MCF 10A (cell line): ENCODE measurements around the gene PRDM2. TPM values are rescaled to one million over a fixed set of nuclear protein-coding genes. Genes with fewer than 3 reads are reported as not detected.

ENCODE experiments used
- BruUV-seq: library from RNA; stranded (reverse); fragments of 400-500 nt; replicated peaks from 2 replicates; lab custom pipeline; 2021; lab: Mats Ljungman, UMichigan
- CTCF ChIA-PET: fragments of 300-600 bp; sonication (Branson Sonifier 250); formaldehyde crosslinking; extraction: SDS; loops from one replicate; lab custom pipeline; 2021; ENCODE audit warnings: antibody characterized with exemption, inconsistent platforms; lab: Yijun Ruan, JAX
- POLR2A ChIA-PET: fragments of 300-600, 350-650 bp; sonication (Branson Sonifier 250); formaldehyde crosslinking; extraction: SDS; loops from one replicate; lab custom pipeline; 2020; ENCODE audit warnings: antibody characterized with exemption, inconsistent platforms; lab: Yijun Ruan, JAX
- DNase-seq: peaks from one replicate; pipeline ENCODE4 v3.0.0-alpha.2; 2018; ENCODE audit not compliant: unreplicated experiment
- H3K27ac Mint-ChIP-seq: one replicate; pipeline ENCODE4 v1.8.0; 2022; ENCODE audit warnings: mild to moderate bottlenecking, low read depth, mixed read lengths; ENCODE audit not compliant: unreplicated experiment
- H3K27me3 Mint-ChIP-seq: one replicate; pipeline ENCODE4 v1.8.0; 2022; ENCODE audit warnings: mixed read lengths; ENCODE audit not compliant: insufficient read depth, unreplicated experiment
- H3K36me3 Mint-ChIP-seq: one replicate; pipeline ENCODE4 v1.8.0; 2022; ENCODE audit warnings: mild to moderate bottlenecking, moderate library complexity, mixed read lengths; ENCODE audit not compliant: insufficient read depth, unreplicated experiment
- H3K4me1 Mint-ChIP-seq: one replicate; pipeline ENCODE4 v1.8.0; 2022; ENCODE audit warnings: mixed read lengths; ENCODE audit not compliant: insufficient read depth, unreplicated experiment
- H3K4me3 Mint-ChIP-seq: one replicate; pipeline ENCODE4 v1.8.0; 2022; ENCODE audit warnings: mild to moderate bottlenecking, moderate library complexity, mixed read lengths; ENCODE audit not compliant: unreplicated experiment
- H3K9me3 Mint-ChIP-seq: one replicate; pipeline ENCODE4 v1.8.0; 2022; ENCODE audit warnings: mixed read lengths; ENCODE audit not compliant: unreplicated experiment
- intact Hi-C: fragments of 100-400 bp; cut with micrococcal nuclease; formaldehyde crosslinking; loops from 2 replicates; pipeline ENCODE4 v1.14.1; 2022
- total RNA-seq: library from RNA; stranded (reverse); gene quantifications from 2 replicates; pipeline ENCODE4 v1.2.3, GENCODE V29; 2022
- TF ChIP-seq, protein P1 (sequence below): fragments of 200-600 bp; IDR thresholded peaks from one replicate; pipeline ENCODE4 v1.8.0; 2022; ENCODE audit warnings: antibody characterized with exemption, mild to moderate bottlenecking; ENCODE audit not compliant: unreplicated experiment

Gene PRDM2
- total RNA-seq, 1 experiment from 2014 or later, result 26.6 TPM

DNA sequence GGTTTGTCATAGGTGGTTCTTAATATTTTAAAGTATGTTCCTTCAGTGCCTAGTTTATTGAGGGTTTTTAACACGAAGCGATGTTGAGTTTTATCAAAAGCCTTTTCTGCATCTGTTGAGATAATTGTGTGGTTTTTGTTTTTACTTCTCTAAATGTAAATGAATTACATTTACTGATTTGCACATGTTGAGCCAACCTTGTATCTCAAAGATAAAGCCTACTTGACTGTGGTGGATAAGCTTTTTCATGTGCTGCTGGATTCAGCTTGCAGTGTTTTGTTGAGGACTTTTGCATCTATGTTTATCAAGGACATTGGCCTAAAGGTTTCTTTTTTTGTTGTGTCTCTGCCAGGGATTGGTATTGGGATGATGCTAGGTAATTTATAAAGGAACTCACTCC, 142.5 kb downstream of the PRDM2 start:
- no peaks in the 10 kb centered on the region for H3K9me3 Mint-ChIP-seq
- no peaks in the 10 kb centered on the region for H3K4me1 Mint-ChIP-seq
- intact Hi-C loops, result no loop called here
- no peak overlapping the region for H3K4me3 Mint-ChIP-seq
- TF ChIP-seq, protein P1, sequence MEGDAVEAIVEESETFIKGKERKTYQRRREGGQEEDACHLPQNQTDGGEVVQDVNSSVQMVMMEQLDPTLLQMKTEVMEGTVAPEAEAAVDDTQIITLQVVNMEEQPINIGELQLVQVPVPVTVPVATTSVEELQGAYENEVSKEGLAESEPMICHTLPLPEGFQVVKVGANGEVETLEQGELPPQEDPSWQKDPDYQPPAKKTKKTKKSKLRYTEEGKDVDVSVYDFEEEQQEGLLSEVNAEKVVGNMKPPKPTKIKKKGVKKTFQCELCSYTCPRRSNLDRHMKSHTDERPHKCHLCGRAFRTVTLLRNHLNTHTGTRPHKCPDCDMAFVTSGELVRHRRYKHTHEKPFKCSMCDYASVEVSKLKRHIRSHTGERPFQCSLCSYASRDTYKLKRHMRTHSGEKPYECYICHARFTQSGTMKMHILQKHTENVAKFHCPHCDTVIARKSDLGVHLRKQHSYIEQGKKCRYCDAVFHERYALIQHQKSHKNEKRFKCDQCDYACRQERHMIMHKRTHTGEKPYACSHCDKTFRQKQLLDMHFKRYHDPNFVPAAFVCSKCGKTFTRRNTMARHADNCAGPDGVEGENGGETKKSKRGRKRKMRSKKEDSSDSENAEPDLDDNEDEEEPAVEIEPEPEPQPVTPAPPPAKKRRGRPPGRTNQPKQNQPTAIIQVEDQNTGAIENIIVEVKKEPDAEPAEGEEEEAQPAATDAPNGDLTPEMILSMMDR, result no peak
- no peak overlapping the region for H3K27ac Mint-ChIP-seq
- POLR2A ChIA-PET, result interaction anchor here (0.6 to 0.7 kb wide), 2 partner anchors 14 to 117 kb away, joined by 3 read pairs; no protein-coding TSS in a partner anchor
- CTCF ChIA-PET, result no interaction called here
- no peak for DNase-seq
- BruUV-seq, result no TSS peak
- H3K36me3 Mint-ChIP-seq, result no peaks in the 10 kb centered on the region
- peaks cover 20% of the 10 kb centered on the region for H3K27me3 Mint-ChIP-seq

DNA sequence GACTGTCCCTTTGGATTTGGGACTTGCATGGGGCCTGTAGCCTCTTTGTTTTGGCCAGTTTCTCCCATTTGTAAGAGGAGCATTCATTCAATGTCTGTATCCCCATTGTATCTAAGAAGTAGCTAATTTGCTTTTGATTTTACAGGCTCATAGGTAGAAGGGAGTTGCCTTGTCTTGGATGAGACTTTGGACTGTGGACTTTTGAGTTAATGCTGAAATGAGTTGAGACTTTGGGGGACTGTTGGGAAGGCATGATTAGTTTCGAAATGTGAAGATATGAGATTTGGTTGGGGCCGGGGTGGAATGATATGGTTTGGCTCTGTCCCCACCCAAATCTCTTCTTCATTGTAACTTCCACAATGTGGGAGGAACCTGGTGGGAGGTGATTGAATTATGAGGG, 151.7 kb downstream of the PRDM2 start:
- Mint-ChIP-seq H3K9me3 (peaks cover 17% of the 10 kb centered on the region), H3K27ac (no peak overlapping the region), H3K4me1 (no peaks in the 10 kb centered on the region), H3K4me3 (no peak overlapping the region), H3K27me3 (peaks cover 11% of the 10 kb centered on the region), H3K36me3 (no peaks in the 10 kb centered on the region)
- no peak for DNase-seq
- TF ChIP-seq, protein P1, result no peak
- BruUV-seq, result no TSS peak
- CTCF ChIA-PET, result no interaction called here
- POLR2A ChIA-PET, result no interaction called here
- intact Hi-C loops, result no loop called here

DNA sequence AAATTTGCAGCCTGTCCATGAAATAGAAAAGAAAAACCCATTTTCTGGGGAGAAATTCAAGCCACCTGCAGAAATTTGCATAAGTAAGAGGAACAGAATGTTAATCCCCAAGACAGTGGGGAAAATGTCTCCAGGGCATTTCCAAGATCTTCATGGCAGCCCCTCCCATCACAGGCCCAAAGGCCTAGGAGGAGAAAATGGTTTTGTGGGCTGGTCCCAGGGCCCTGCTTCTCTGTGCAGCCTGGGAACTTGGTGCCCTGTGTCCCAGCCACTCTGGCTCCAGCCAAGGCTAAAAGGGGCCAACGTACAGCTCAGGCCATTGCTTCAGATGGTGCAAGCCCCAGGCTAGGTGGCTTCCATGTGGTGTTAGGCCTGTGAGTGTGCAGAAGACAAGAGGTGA, 155.6 kb downstream of the PRDM2 start:
- intact Hi-C loops, result no loop called here
- no peaks in the 10 kb centered on the region for H3K36me3 Mint-ChIP-seq
- POLR2A ChIA-PET, result no interaction called here
- CTCF ChIA-PET, result interaction anchor here (0.5 kb wide), 1 partner anchor 1456 kb away, joined by 3 read pairs; no protein-coding TSS in a partner anchor
- no peak overlapping the region for H3K4me3 Mint-ChIP-seq
- TF ChIP-seq, protein P1, result no peak
- DNase-seq, result no peak
- H3K9me3 Mint-ChIP-seq, result peaks cover 23% of the 10 kb centered on the region
- H3K27me3 Mint-ChIP-seq, result peaks cover 11% of the 10 kb centered on the region
- no TSS peak for BruUV-seq
- H3K4me1 Mint-ChIP-seq, result peaks cover 6% of the 10 kb centered on the region
- H3K27ac Mint-ChIP-seq, result no peak overlapping the region

DNA sequence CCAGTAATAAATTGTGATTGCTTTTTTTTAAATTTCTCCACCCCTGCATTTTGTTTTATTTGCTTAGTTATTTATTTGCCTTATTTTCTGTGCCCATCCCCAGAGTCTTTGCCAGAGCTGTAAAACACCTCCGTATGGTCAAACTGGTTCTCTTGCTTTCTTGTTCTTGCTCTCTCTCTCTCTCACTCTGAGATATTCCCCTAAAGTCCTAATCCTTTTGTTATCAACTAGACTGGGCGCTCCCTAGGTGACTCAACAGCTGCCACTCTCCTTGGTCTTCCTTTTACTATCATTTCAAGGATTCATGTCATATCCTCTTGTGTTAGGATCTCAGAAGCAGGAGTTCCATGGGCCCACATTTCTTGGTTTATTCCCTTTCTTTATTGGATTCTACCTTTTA, 160.0 kb downstream of the PRDM2 start:
- no peak for DNase-seq
- TF ChIP-seq, protein P1, result no peak
- intact Hi-C loops, result no loop called here
- POLR2A ChIA-PET, result interaction anchor here (0.6 kb wide), 1 partner anchor 99 kb away, joined by 3 read pairs; no protein-coding TSS in a partner anchor
- no TSS peak for BruUV-seq
- H3K4me3 Mint-ChIP-seq, result no peak overlapping the region
- H3K36me3 Mint-ChIP-seq, result no peaks in the 10 kb centered on the region
- no peaks in the 10 kb centered on the region for H3K27me3 Mint-ChIP-seq
- no peak overlapping the region for H3K27ac Mint-ChIP-seq
- CTCF ChIA-PET, result interaction anchor here (0.6 to 0.7 kb wide), 3 partner anchors 20 to 424 kb away, joined by 3 to 6 read pairs (median 5); no protein-coding TSS in a partner anchor
- H3K4me1 Mint-ChIP-seq, result peaks cover 6% of the 10 kb centered on the region
- H3K9me3 Mint-ChIP-seq, result peaks cover 18% of the 10 kb centered on the region
